A549 (cell line): ENCODE data around the gene CDC14A. TPM values are rescaled to one million over a fixed set of nuclear protein-coding genes. Genes with fewer than 3 reads are reported as not detected.

Source experiments
- ATAC-seq, 2 experiments: fragments of 200-7000 bp in 1 of 2; fragments of >200 bp in 1 of 2; cut with Nextera tagmentation in 1 of 2; cut with Tn5 transposase in 1 of 2; 3 replicates each; pipeline versions ENCODE4 v1.8.0 to v1.9.1; 2018 to 2020; ENCODE audit warnings: mild to moderate bottlenecking in 1 of 2, moderate library complexity in 1 of 2
- CTCF ChIA-PET: fragments of 300-600 bp; sonication (Branson Sonifier 250); formaldehyde crosslinking; extraction: SDS; loops from one replicate; lab custom pipeline; 2021; ENCODE audit warnings: antibody characterized with exemption, inconsistent platforms; lab: Yijun Ruan, JAX
- POLR2A ChIA-PET: fragments of 350-600 bp; formaldehyde crosslinking; extraction: SDS; loops from one replicate; lab custom pipeline; 2021; ENCODE audit warnings: antibody characterized with exemption, inconsistent platforms; lab: Yijun Ruan, JAX
- DNase-seq, 2 experiments: peaks; one replicate each; pipeline versions ENCODE4 v3.0.0 to v3.0.0-alpha.2; 2011 to 2016; ENCODE audit warnings: low read depth in 1 of 2, low spot score in 1 of 2
- FAIRE-seq: peaks from 2 replicates; lab custom pipeline; 2011; peaks lifted over from hg19 to GRCh38; lab: Jason Lieb, UNC
- H3K27ac ChIP-seq, 2 experiments: fragments of >200 bp; sonication (Bioruptor Twin); formaldehyde crosslinking; 3 replicates each; pipeline ENCODE4 v1.5.1; 2016 to 2017
- H3K4me1 ChIP-seq: fragments of >200 bp; sonication (Bioruptor Twin); formaldehyde crosslinking; 3 replicates; pipeline ENCODE4 v1.6.1; 2016
- H3K4me2 ChIP-seq: fragments of >200 bp; sonication (Bioruptor Twin); formaldehyde crosslinking; 3 replicates; pipeline ENCODE4 v1.6.1; 2016
- H3K4me3 ChIP-seq: fragments of >200 bp; sonication (Bioruptor Twin); formaldehyde crosslinking; 3 replicates; pipeline ENCODE4 v1.5.1; 2016
- H3K9me3 ChIP-seq: fragments of >200 bp; sonication (Bioruptor Twin); formaldehyde crosslinking; 3 replicates; pipeline ENCODE4 v1.6.1; 2016
- CBX2 ChIP-seq: fragments of 200-600 bp; sonication (generic); IDR thresholded peaks from 2 replicates; pipeline ENCODE4 v1.6.1; 2016; ENCODE audit warnings: low read depth, mild to moderate bottlenecking, borderline replicate concordance
- CHD4 ChIP-seq: fragments of 200-600 bp; sonication (generic); IDR thresholded peaks from 2 replicates; pipeline ENCODE4 v1.6.1; 2016; ENCODE audit warnings: antibody characterized with exemption, mild to moderate bottlenecking, borderline replicate concordance
- EHF ChIP-seq: fragments of 250-450 bp; sonication (Bioruptor Pico); IDR thresholded peaks from 2 replicates; pipeline ENCODE4 v1.5.0; 2020; ENCODE audit warnings: mild to moderate bottlenecking
- EHMT2 ChIP-seq: fragments of 200-600 bp; sonication (generic); IDR thresholded peaks from 2 replicates; pipeline ENCODE4 v1.6.1; 2016; ENCODE audit warnings: antibody characterized with exemption, low read depth, mild to moderate bottlenecking, moderate library complexity
- EP300 ChIP-seq, 2 experiments: fragments of >200 bp; sonication (Bioruptor Twin); formaldehyde crosslinking; IDR thresholded peaks; 2 replicates in 1 of 2; 3 replicates in 1 of 2; pipeline ENCODE4 v1.6.1; 2016 to 2017
- ESRRA ChIP-seq: fragments of 150-350 bp; IDR thresholded peaks from 2 replicates; pipeline ENCODE4 v1.6.1; 2014; ENCODE audit warnings: mild to moderate bottlenecking, low read length, borderline replicate concordance
- FOSL2 ChIP-seq, 2 experiments: fragments of 450-650 bp in 1 of 2; fragments of >200 bp in 1 of 2; sonication (Bioruptor Twin) in 1 of 2; formaldehyde crosslinking; IDR thresholded peaks; 2 replicates each; pipeline versions ENCODE4 v1.5.0 to v1.6.1; 2016 to 2020; ENCODE audit warnings: mild to moderate bottlenecking in 1 of 2, moderate library complexity in 1 of 2
- HDAC2 ChIP-seq: fragments of 200-600 bp; sonication (generic); IDR thresholded peaks from 2 replicates; pipeline ENCODE4 v1.6.1; 2016
- HEYL ChIP-seq: fragments of 250-450 bp; sonication (Bioruptor Pico); IDR thresholded peaks from 2 replicates; pipeline ENCODE4 v1.8.0; 2021; ENCODE audit warnings: mild to moderate bottlenecking, moderate library complexity
- HOXB13 ChIP-seq: fragments of 250-450 bp; sonication (Bioruptor Pico); IDR thresholded peaks from 2 replicates; pipeline ENCODE4 v1.5.0; 2020; ENCODE audit warnings: low read depth, mild to moderate bottlenecking, moderate library complexity
- HOXB5 ChIP-seq: fragments of 250-450 bp; sonication (Bioruptor Pico); IDR thresholded peaks from 2 replicates; pipeline ENCODE4 v1.5.0; 2020; ENCODE audit warnings: mild to moderate bottlenecking, moderate library complexity
- MYC ChIP-seq: IDR thresholded peaks from 2 replicates; pipeline ENCODE4 v1.6.1; 2012; ENCODE audit warnings: mild to moderate bottlenecking, inconsistent platforms, low read length, improper control_type of control experiment, borderline replicate concordance
- NPAS2 ChIP-seq: fragments of 250-450 bp; sonication (Bioruptor Pico); IDR thresholded peaks from 2 replicates; pipeline ENCODE4 v1.8.0; 2022; ENCODE audit warnings: mild to moderate bottlenecking, moderate library complexity, borderline replicate concordance
- PHF8 ChIP-seq: fragments of 200-600 bp; sonication (generic); IDR thresholded peaks from 2 replicates; pipeline ENCODE4 v1.6.1; 2016; ENCODE audit warnings: low read depth, mild to moderate bottlenecking, antibody characterized with exemption, moderate library complexity, borderline replicate concordance
- RAD21 ChIP-seq, 2 experiments: fragments of >200 bp in 1 of 2; sonication (Bioruptor Twin) in 1 of 2; formaldehyde crosslinking in 1 of 2; IDR thresholded peaks in 1 of 2; conservative IDR thresholded peaks in 1 of 2; 2 replicates in 1 of 2; 3 replicates in 1 of 2; pipeline ENCODE4 v1.6.1; 2012 to 2018; ENCODE audit warnings: inconsistent platforms in 1 of 2
- RARB ChIP-seq: fragments of 250-450 bp; sonication (Bioruptor Pico); IDR thresholded peaks from 2 replicates; pipeline ENCODE4 v1.8.0; 2021; ENCODE audit warnings: mild to moderate bottlenecking, moderate library complexity
- SREBF2 ChIP-seq: fragments of 450-650 bp; IDR thresholded peaks from 2 replicates; pipeline ENCODE4 v1.6.1; 2014; ENCODE audit warnings: mild to moderate bottlenecking, moderate library complexity
- ZC3H11A ChIP-seq: fragments of 450-650 bp; IDR thresholded peaks from 2 replicates; pipeline ENCODE4 v1.6.1; 2014; ENCODE audit warnings: antibody characterized with exemption, mild to moderate bottlenecking
- ZFP36 ChIP-seq: fragments of 450-650 bp; IDR thresholded peaks from 2 replicates; pipeline ENCODE4 v1.6.1; 2014; ENCODE audit warnings: borderline replicate concordance; ENCODE audit not compliant: partially characterized antibody
- ZNF302 ChIP-seq: fragments of 250-450 bp; sonication (Bioruptor Pico); IDR thresholded peaks from 2 replicates; pipeline ENCODE4 v1.9.0; 2021; ENCODE audit warnings: inconsistent platforms, mild to moderate bottlenecking, moderate library complexity
- ZSCAN20 ChIP-seq: fragments of 250-450 bp; sonication (Bioruptor Pico); IDR thresholded peaks from 2 replicates; pipeline ENCODE4 v1.8.0; 2022; ENCODE audit warnings: mild to moderate bottlenecking, moderate library complexity
- WGBS: methylation state at CpG from one replicate; pipeline ENCODE4 v1.1.6; 2017; ENCODE audit errors: missing lambda C conversion rate; 5-methylcytosine and 5-hydroxymethylcytosine counted together
- polyA plus RNA-seq, 4 experiments: library from polyadenylated mRNA; depleted of rRNA in 3 of 4; stranded (reverse); fragments of >200 nt; fragmentation: RNase III in 1 of 4; extraction: RNeasy Plus Mini Kit Qiagen cat#74134 plus additional on column Dnase treatment in 1 of 4; gene quantifications; 2 replicates in 3 of 4; 3 replicates in 1 of 4; pipeline ENCODE4 v1.2.3, GENCODE V29; 2011 to 2017
- TF ChIP-seq, protein P1 (sequence below): fragments of >200 bp; sonication (Bioruptor Twin); formaldehyde crosslinking; IDR thresholded peaks from 3 replicates; pipeline ENCODE4 v1.6.1; 2016
- TF ChIP-seq, protein P2 (sequence below): fragments of >200 bp; sonication (Bioruptor Twin); formaldehyde crosslinking; IDR thresholded peaks from 3 replicates; pipeline ENCODE4 v1.5.1; 2016
- TF ChIP-seq, protein P3 (sequence below): IDR thresholded peaks from 2 replicates; pipeline ENCODE4 v1.6.1; 2012

The CDC14A gene
- polyA plus RNA-seq, 2 of the 4 experiments (the other 2 are of a cell fraction), result 1.6 to 4.1 TPM

DNA sequence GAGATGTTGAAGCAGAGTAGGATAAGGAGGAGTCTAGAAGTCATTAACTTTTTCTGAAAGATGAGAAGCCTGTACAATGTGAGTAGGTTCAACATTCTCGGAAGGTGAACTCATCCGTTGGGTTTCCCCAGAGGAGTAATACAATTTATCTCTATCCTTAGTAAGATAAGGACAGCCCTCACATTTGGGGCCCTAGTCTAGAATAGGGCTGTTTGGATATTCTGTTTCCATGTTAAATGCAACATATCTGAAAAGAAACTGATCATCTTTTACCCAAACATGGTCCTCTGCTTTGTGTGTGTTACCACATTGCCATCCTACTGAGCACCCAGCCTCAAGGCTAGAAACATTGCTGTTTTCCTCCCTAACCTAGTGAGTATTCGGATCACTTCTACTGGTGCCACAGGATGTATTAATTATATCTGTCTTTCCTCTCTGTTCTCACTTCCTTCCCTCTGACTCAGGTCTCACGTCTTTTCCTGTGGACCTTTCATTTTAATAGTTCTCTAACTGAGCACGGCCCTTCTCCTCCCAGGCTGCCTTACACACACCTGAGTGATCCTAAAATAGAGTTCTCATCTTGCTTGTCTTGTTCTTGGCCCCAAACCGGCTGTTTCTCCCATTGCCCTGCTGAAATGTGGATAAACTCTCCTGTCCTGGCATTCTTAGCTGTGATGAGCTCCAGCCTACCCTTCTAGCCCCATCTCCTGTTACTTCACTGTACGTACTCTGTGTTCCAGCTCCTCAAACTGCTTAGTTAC, 91.7 kb downstream of the CDC14A start:
- Histone ChIP-seq H3K9me3 (no peaks in the 10 kb centered on the region), H3K4me1 (no peaks in the 10 kb centered on the region), H3K4me3 (no peak overlapping the region), H3K27ac (no peak overlapping the region), H3K4me2 (no peak overlapping the region)
- ChIA-PET CTCF (interaction anchor here (1.9 kb wide), 1 partner anchor 15 kb away, joined by 6 read pairs; no protein-coding TSS in a partner anchor), POLR2A (no interaction called here)
- FAIRE-seq (no peak), DNase-seq (no peak), ATAC-seq (no peak)
- WGBS, result 83% methylated on average over 7 of the region's 7 CpGs
- TF ChIP-seq HOXB13 (no peak), NPAS2 (CRISPR knock-in tag) (no peak), ZC3H11A (no peak), CBX2 (no peak), HDAC2 (no peak), ZSCAN20 (CRISPR knock-in tag) (no peak), MYC (no peak), HOXB5 (no peak), CHD4 (no peak), SREBF2 (no peak), HEYL (CRISPR knock-in tag) (no peak), FOSL2 (IDR thresholded peaks at IDR 0.05) (no peak), FOSL2 (CRISPR knock-in tag; IDR thresholded peaks at IDR 0.05) (no peak)
- TF ChIP-seq, protein P1, sequence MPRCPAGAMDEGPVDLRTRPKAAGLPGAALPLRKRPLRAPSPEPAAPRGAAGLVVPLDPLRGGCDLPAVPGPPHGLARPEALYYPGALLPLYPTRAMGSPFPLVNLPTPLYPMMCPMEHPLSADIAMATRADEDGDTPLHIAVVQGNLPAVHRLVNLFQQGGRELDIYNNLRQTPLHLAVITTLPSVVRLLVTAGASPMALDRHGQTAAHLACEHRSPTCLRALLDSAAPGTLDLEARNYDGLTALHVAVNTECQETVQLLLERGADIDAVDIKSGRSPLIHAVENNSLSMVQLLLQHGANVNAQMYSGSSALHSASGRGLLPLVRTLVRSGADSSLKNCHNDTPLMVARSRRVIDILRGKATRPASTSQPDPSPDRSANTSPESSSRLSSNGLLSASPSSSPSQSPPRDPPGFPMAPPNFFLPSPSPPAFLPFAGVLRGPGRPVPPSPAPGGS, result no peak
- TF ChIP-seq, protein P2, sequence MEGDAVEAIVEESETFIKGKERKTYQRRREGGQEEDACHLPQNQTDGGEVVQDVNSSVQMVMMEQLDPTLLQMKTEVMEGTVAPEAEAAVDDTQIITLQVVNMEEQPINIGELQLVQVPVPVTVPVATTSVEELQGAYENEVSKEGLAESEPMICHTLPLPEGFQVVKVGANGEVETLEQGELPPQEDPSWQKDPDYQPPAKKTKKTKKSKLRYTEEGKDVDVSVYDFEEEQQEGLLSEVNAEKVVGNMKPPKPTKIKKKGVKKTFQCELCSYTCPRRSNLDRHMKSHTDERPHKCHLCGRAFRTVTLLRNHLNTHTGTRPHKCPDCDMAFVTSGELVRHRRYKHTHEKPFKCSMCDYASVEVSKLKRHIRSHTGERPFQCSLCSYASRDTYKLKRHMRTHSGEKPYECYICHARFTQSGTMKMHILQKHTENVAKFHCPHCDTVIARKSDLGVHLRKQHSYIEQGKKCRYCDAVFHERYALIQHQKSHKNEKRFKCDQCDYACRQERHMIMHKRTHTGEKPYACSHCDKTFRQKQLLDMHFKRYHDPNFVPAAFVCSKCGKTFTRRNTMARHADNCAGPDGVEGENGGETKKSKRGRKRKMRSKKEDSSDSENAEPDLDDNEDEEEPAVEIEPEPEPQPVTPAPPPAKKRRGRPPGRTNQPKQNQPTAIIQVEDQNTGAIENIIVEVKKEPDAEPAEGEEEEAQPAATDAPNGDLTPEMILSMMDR, result no peak

DNA sequence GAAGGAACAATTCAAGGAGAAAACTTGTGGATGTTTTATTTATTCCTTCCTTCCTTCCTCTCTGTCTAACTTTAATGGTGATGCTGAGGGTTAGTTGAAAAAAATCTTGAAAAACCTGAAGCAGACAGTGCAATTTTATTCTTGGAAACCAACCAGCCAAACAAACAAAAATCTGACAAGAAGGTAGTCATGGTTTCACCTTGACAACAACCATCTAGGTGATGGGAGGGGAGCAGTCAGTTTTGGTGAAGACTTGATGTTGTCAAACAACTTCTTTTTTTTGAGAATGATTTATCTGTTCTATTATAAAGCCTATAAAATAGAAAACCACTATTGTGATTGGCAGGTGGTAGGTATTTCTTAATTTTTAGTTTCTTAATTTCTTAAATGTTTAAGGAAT, 93.3 kb downstream of the CDC14A start:
- no peak for DNase-seq
- Histone ChIP-seq H3K9me3 (no peaks in the 10 kb centered on the region), H3K4me2 (no peak overlapping the region), H3K4me1 (no peaks in the 10 kb centered on the region), H3K27ac (no peak overlapping the region), H3K4me3 (no peak overlapping the region)
- ATAC-seq, result no peak
- CTCF ChIA-PET, result interaction anchor here (1.9 kb wide), 1 partner anchor 13 kb away, joined by 6 read pairs; no protein-coding TSS in a partner anchor
- TF ChIP-seq HOXB13 (no peak), PHF8 (no peak)
- no peak for FAIRE-seq
- POLR2A ChIA-PET, result no interaction called here

DNA sequence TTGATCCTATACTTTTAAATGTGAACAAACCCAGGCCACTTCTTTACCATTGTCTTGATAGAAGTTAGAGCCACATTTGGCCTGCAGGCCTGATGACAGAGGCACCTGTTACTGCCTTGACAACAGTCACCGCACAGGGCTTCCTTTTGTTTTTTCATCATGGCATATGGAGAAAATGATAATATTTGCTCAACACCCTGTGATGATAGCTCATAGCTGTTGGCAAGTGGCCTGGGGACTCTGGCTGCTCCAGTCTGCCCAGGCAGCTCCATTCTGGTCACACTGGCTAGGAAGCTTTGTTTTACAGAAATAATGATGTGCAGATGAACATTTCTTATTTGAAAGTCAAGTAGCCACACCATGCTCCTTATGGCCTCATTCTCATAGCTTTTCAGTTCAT, 96.1 kb downstream of the CDC14A start:
- ChIA-PET CTCF (interaction anchor here (2.3 kb wide), 1 partner anchor 11 kb away, joined by 10 read pairs; no protein-coding TSS in a partner anchor), POLR2A (no interaction called here)
- Histone ChIP-seq H3K4me3 (no peak overlapping the region), H3K4me2 (no peak overlapping the region), H3K4me1 (no peaks in the 10 kb centered on the region), H3K27ac (no peak overlapping the region), H3K9me3 (no peaks in the 10 kb centered on the region)
- ATAC-seq, result no peak
- TF ChIP-seq EP300 (IDR thresholded peaks at IDR 0.05), result no peak
- TF ChIP-seq PHF8, result no peak
- no peak for TF ChIP-seq SREBF2
- TF ChIP-seq, protein P2, result no peak
- TF ChIP-seq CHD4, result no peak
- no peak for TF ChIP-seq NPAS2 (CRISPR knock-in tag)
- no peak for TF ChIP-seq EHMT2
- no peak for TF ChIP-seq ESRRA
- TF ChIP-seq EHF (CRISPR knock-in tag), result no peak
- no peak for TF ChIP-seq ZNF302 (CRISPR knock-in tag)
- no peak for TF ChIP-seq RAD21 (conservative IDR thresholded peaks at IDR 0.05 in 1 of 2, IDR thresholded peaks at IDR 0.05 in 1 of 2)
- no peak for TF ChIP-seq RARB (CRISPR knock-in tag)
- TF ChIP-seq, protein P3, sequence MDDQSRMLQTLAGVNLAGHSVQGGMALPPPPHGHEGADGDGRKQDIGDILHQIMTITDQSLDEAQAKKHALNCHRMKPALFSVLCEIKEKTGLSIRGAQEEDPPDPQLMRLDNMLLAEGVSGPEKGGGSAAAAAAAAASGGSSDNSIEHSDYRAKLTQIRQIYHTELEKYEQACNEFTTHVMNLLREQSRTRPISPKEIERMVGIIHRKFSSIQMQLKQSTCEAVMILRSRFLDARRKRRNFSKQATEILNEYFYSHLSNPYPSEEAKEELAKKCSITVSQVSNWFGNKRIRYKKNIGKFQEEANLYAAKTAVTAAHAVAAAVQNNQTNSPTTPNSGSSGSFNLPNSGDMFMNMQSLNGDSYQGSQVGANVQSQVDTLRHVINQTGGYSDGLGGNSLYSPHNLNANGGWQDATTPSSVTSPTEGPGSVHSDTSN, result no peak
- no peak for TF ChIP-seq ZFP36
- 42% methylated on average over 1 of the region's 1 CpG for WGBS
- no peak for FAIRE-seq
- DNase-seq, result no peak
